GM23248 (cell line): Measurements from ENCODE around the gene CNP. TPM values are rescaled to one million over a fixed set of nuclear protein-coding genes. Genes with fewer than 3 reads are reported as not detected.

Experiments
- DNase-seq: peaks from one replicate; pipeline ENCODE4 v3.0.0-alpha.2; 2015
- H2AFZ ChIP-seq: fragments of 200-600 bp; sonication (generic); 2 replicates; pipeline ENCODE4 v1.6.1; 2016; ENCODE audit warnings: antibody characterized with exemption
- H3F3A ChIP-seq: fragments of 200-600 bp; sonication (generic); 2 replicates; pipeline ENCODE4 v1.6.1; 2016; ENCODE audit warnings: mild to moderate bottlenecking, antibody characterized with exemption, mixed run types; ENCODE audit not compliant: insufficient read depth
- H3K27ac ChIP-seq: fragments of 200-600 bp; sonication (generic); 2 replicates; pipeline ENCODE4 v1.5.1; 2016; ENCODE audit warnings: mild to moderate bottlenecking
- H3K27me3 ChIP-seq: fragments of 200-600 bp; sonication (generic); replicated peaks from 2 replicates; pipeline ENCODE4 v1.6.1; 2016; ENCODE audit warnings: mild to moderate bottlenecking; ENCODE audit not compliant: insufficient read depth
- H3K36me3 ChIP-seq: fragments of 200-600 bp; sonication (generic); 2 replicates; pipeline ENCODE4 v1.6.1; 2016; ENCODE audit warnings: low read depth, mild to moderate bottlenecking
- H3K4me1 ChIP-seq: fragments of 200-600 bp; sonication (generic); 2 replicates; pipeline ENCODE4 v1.6.1; 2016; ENCODE audit warnings: mild to moderate bottlenecking; ENCODE audit not compliant: insufficient read depth
- H3K4me2 ChIP-seq: fragments of 200-600 bp; sonication (generic); one replicate; pipeline ENCODE4 v1.6.1; 2016; ENCODE audit warnings: mild to moderate bottlenecking; ENCODE audit not compliant: unreplicated experiment
- H3K4me3 ChIP-seq: fragments of 200-600 bp; sonication (generic); 2 replicates; pipeline ENCODE4 v1.5.1; 2016; ENCODE audit warnings: mild to moderate bottlenecking
- H3K79me2 ChIP-seq: fragments of 200-600 bp; sonication (generic); 2 replicates; pipeline ENCODE4 v1.6.1; 2016; ENCODE audit warnings: mild to moderate bottlenecking; ENCODE audit not compliant: insufficient read depth
- H3K9ac ChIP-seq: fragments of 200-600 bp; sonication (generic); 2 replicates; pipeline ENCODE4 v1.6.1; 2016; ENCODE audit warnings: mild to moderate bottlenecking
- H3K9me2 ChIP-seq: fragments of 200-600 bp; sonication (generic); 2 replicates; pipeline ENCODE4 v1.6.1; 2016; ENCODE audit warnings: mixed run types, mild to moderate bottlenecking, moderate library complexity; ENCODE audit not compliant: insufficient read depth
- H3K9me3 ChIP-seq: fragments of 200-600 bp; sonication (generic); one replicate; pipeline ENCODE4 v1.6.1; 2017; ENCODE audit warnings: low read depth
- H4K20me1 ChIP-seq: fragments of 200-600 bp; sonication (generic); 2 replicates; pipeline ENCODE4 v1.6.0; 2016; ENCODE audit not compliant: insufficient read depth
- EZH2 ChIP-seq: fragments of 200-600 bp; sonication (generic); IDR thresholded peaks from 2 replicates; pipeline ENCODE4 v1.6.1; 2018; ENCODE audit warnings: antibody characterized with exemption, mild to moderate bottlenecking; ENCODE audit not compliant: insufficient read depth, poor library complexity, severe bottlenecking
- EZH2phosphoT487 ChIP-seq: fragments of 200-600 bp; sonication (generic); IDR thresholded peaks from 2 replicates; pipeline ENCODE4 v1.6.1; 2018; ENCODE audit warnings: antibody characterized with exemption, moderate library complexity, mild to moderate bottlenecking, low read depth; ENCODE audit not compliant: insufficient read depth
- WGBS, 2 experiments: methylation state at CpG; one replicate each; pipeline ENCODE4 v1.1.6; 2015 to 2017; ENCODE audit warnings: low lambda C conversion rate in 2 of 2, low coverage in 1 of 2; ENCODE audit errors: missing lambda C conversion rate in 2 of 2; 5-methylcytosine and 5-hydroxymethylcytosine counted together
- in situ Hi-C: fragments of 300-500 bp; cut with MboI; formaldehyde crosslinking; loops from 2 replicates; pipeline ENCODE4 v1.15.0; 2020
- polyA plus RNA-seq: library from polyadenylated mRNA; unstranded; fragments of >200 nt; fragmentation: Nextera tagmentation; extraction: Ambion mirVana; gene quantifications from 2 replicates; pipeline ENCODE4 v1.2.1, GENCODE V29; 2016
- total RNA-seq: library from RNA; depleted of rRNA; stranded (reverse); fragments of >200 nt; shearing (Covaris generic); gene quantifications from 2 replicates; pipeline ENCODE4 v1.2.3, GENCODE V29; 2014

CNP gene
- total and polyA plus RNA-seq, 2 experiments from 2014 or later: 58.3 to 103 TPM

GRCh38 chr17:41957869-41958439, 8.6 kb upstream of the CNP start:
- Histone ChIP-seq H4K20me1 (no peaks in the 10 kb centered on the region), H3K79me2 (no peaks in the 10 kb centered on the region), H3K9me3 (no peaks in the 10 kb centered on the region), H3K9me2 (no peaks in the 10 kb centered on the region), H3K27ac (no peak overlapping the region), H3K4me3 (no peak overlapping the region), H2AFZ (no peak overlapping the region), H3K36me3 (no peaks in the 10 kb centered on the region), H3F3A (no peaks in the 10 kb centered on the region), H3K9ac (no peak overlapping the region), H3K4me1 (peaks cover 5% of the 10 kb centered on the region; the same call in 1 of the 2 replicates), H3K4me2 (no peak overlapping the region), H3K27me3 (no peaks in the 10 kb centered on the region)
- TF ChIP-seq EZH2: no peak
- WGBS, 2 experiments: 74 to 76% methylated on average over 6 of the region's 6 CpGs
- in situ Hi-C loops: no loop called here
- no peak for DNase-seq

GRCh38 chr17:41959030-41959335, 7.6 kb upstream of the CNP start:
- Histone ChIP-seq H3K79me2 (no peaks in the 10 kb centered on the region), H3K36me3 (no peaks in the 10 kb centered on the region), H3F3A (no peaks in the 10 kb centered on the region), H3K9me2 (no peaks in the 10 kb centered on the region), H3K4me1 (peaks cover 5% of the 10 kb centered on the region; the same call in 1 of the 2 replicates), H3K4me2 (no peak overlapping the region), H3K27me3 (no peaks in the 10 kb centered on the region), H4K20me1 (no peaks in the 10 kb centered on the region), H3K4me3 (no peak overlapping the region), H3K9me3 (no peaks in the 10 kb centered on the region), H2AFZ (no peak overlapping the region), H3K9ac (no peak overlapping the region), H3K27ac (no peak overlapping the region)
- TF ChIP-seq EZH2 (no peak), EZH2phosphoT487 (no peak)
- DNase-seq: no peak
- 75 to 77% methylated on average over 2 of the region's 2 CpGs for WGBS, 2 experiments
- in situ Hi-C loops: no loop called here

GRCh38 chr17:41959336-41960095, 7.1 kb upstream of the CNP start:
- H2AFZ ChIP-seq: no peak overlapping the region
- no peak overlapping the region for H3K4me3 ChIP-seq
- H3F3A ChIP-seq: no peaks in the 10 kb centered on the region
- no peaks in the 10 kb centered on the region for H3K79me2 ChIP-seq
- in situ Hi-C loops: loop anchor here (10.0 kb wide), 1 partner anchor 155 kb away; the partner anchor contains the start of gene DHX58
- no peak overlapping the region for H3K9ac ChIP-seq
- no peaks in the 10 kb centered on the region for H3K36me3 ChIP-seq
- TF ChIP-seq EZH2phosphoT487 (no peak), EZH2 (no peak)
- 66 to 69% methylated on average over 15 to 17 of the region's 17 CpGs for WGBS, 2 experiments
- H3K4me2 ChIP-seq: no peak overlapping the region
- H3K4me1 ChIP-seq: peaks cover 5% of the 10 kb centered on the region; the same call in 1 of the 2 replicates
- no peaks in the 10 kb centered on the region for H3K27me3 ChIP-seq
- H3K9me2 ChIP-seq: no peaks in the 10 kb centered on the region
- H4K20me1 ChIP-seq: no peaks in the 10 kb centered on the region
- H3K27ac ChIP-seq: no peak overlapping the region
- no peaks in the 10 kb centered on the region for H3K9me3 ChIP-seq
- peak; percentile 36 for DNase-seq

GRCh38 chr17:41962111-41962510, 4.5 kb upstream of the CNP start:
- Histone ChIP-seq H3K9me3 (no peaks in the 10 kb centered on the region), H3K9ac (no peak overlapping the region), H3K9me2 (no peaks in the 10 kb centered on the region), H3K27me3 (no peaks in the 10 kb centered on the region), H3K27ac (no peak overlapping the region), H4K20me1 (no peaks in the 10 kb centered on the region), H2AFZ (no peak overlapping the region), H3K4me3 (no peak overlapping the region), H3K4me2 (no peak overlapping the region), H3F3A (peaks cover 9% of the 10 kb centered on the region; the same call in 1 of the 2 replicates), H3K4me1 (peaks cover 15% of the 10 kb centered on the region), H3K36me3 (no peaks in the 10 kb centered on the region), H3K79me2 (peaks cover 5% of the 10 kb centered on the region)
- WGBS, 2 experiments: 68 to 81% methylated on average over 5 of the region's 5 CpGs
- in situ Hi-C loops: loop anchor here (10.0 kb wide), 1 partner anchor 153 kb away; the partner anchor contains the start of gene DHX58
- no peak for DNase-seq
- TF ChIP-seq EZH2: no peak
- TF ChIP-seq EZH2phosphoT487: no peak
